Measurements from ENCODE around the gene RHOF. TPM values are rescaled to one million over a fixed set of nuclear protein-coding genes. Genes with fewer than 3 reads are reported as not detected.
"Not testable (repeated sequence)": the region's sequence is repeated elsewhere in the genome, so short reads cannot be mapped to it uniquely, and the experiment has no call there.

RHOF gene
- total RNA-seq, 2 donors from 2014 or later: 31.0 to 35.6 TPM

GRCh38 chr12:121748571-121749265 lies 44.8 kb downstream of the RHOF start:
- H3K9ac ChIP-seq (ENCODE audit: extremely low read depth, low read length, poor library complexity, severe bottlenecking): peak overlapping the region; percentile 12
- no peak overlapping the region for H3K4me3 Mint-ChIP-seq

GRCh38 chr12:121748218-121748570 lies 45.3 kb downstream of the RHOF start:
- Mint-ChIP-seq H3K36me3 (ENCODE audit: low read depth) (peaks cover 36% of the 10 kb centered on the region), H3K27ac (peak overlapping the region; percentile 92), H3K9me3 (no peaks in the 10 kb centered on the region), H3K4me1 (peaks cover 10% of the 10 kb centered on the region), H3K27me3 (ENCODE audit: insufficient read depth) (no peaks in the 10 kb centered on the region), H3K4me3 (no peak overlapping the region)
- WGBS, 2 experiments (ENCODE audit: insufficient coverage in 1 of 2, insufficient read length in 1 of 2): 65 to 72% methylated on average over 11 to 13 of the region's 13 CpGs
- H3K4me1 ChIP-seq (ENCODE audit: control insufficient read depth, insufficient read depth, low read length): peaks cover 6% of the 10 kb centered on the region
- no peak overlapping the region for H3K4me3 ChIP-seq (ENCODE audit: low read length)
- peak overlapping the region; percentile 54 for H3K27ac ChIP-seq (ENCODE audit: low read depth, low read length)
- no peak overlapping the region for H3K9ac ChIP-seq (ENCODE audit: extremely low read depth, low read length, poor library complexity, severe bottlenecking)
- no peaks in the 10 kb centered on the region for H3K9me3 ChIP-seq (ENCODE audit: control insufficient read depth, low read length)
- H3K36me3 ChIP-seq (ENCODE audit: control insufficient read depth, insufficient read depth, low read length): peaks cover 22% of the 10 kb centered on the region
- no peak for DNase-seq
- H3K27me3 ChIP-seq (ENCODE audit: control insufficient read depth, insufficient read depth, low read length, poor library complexity, severe bottlenecking): no peaks in the 10 kb centered on the region
- TF ChIP-seq CTCF (conservative IDR thresholded peaks at IDR 0.05): no peak

More at GRCh38 chr12:121748571-121749265, 44.8 kb downstream of the RHOF start:
- Mint-ChIP-seq H3K4me1 (peaks cover 10% of the 10 kb centered on the region), H3K27me3 (ENCODE audit: insufficient read depth) (no peaks in the 10 kb centered on the region), H3K27ac (peak overlapping the region; percentile 92), H3K9me3 (no peaks in the 10 kb centered on the region), H3K36me3 (ENCODE audit: low read depth) (peaks cover 36% of the 10 kb centered on the region)
- DNase-seq: peak; percentile 91
- 56 to 62% methylated on average over 12 to 17 of the region's 17 CpGs for WGBS, 2 experiments (ENCODE audit: insufficient coverage in 1 of 2, insufficient read length in 1 of 2)
- Histone ChIP-seq H3K36me3 (ENCODE audit: control insufficient read depth, insufficient read depth, low read length) (peaks cover 23% of the 10 kb centered on the region), H3K4me1 (ENCODE audit: control insufficient read depth, insufficient read depth, low read length) (peaks cover 6% of the 10 kb centered on the region), H3K27me3 (ENCODE audit: control insufficient read depth, insufficient read depth, low read length, poor library complexity, severe bottlenecking) (no peaks in the 10 kb centered on the region), H3K9me3 (ENCODE audit: control insufficient read depth, low read length) (no peaks in the 10 kb centered on the region), H3K27ac (ENCODE audit: low read depth, low read length) (peak overlapping the region; percentile 54), H3K4me3 (ENCODE audit: low read length) (no peak overlapping the region)
- peak; percentile 38 for TF ChIP-seq CTCF (conservative IDR thresholded peaks at IDR 0.05)

- peaks cover 10% of the 10 kb centered on the region for H3K36me3 ChIP-seq (ENCODE audit: control insufficient read depth, insufficient read depth, low read length)
- not testable (repeated sequence) for H3K27ac Mint-ChIP-seq; H3K4me1 ChIP-seq (ENCODE audit: control insufficient read depth, insufficient read depth, low read length); H3K9ac ChIP-seq (ENCODE audit: extremely low read depth, low read length, poor library complexity, severe bottlenecking); DNase-seq; H3K4me3 ChIP-seq (ENCODE audit: low read length); H3K4me3 Mint-ChIP-seq; H3K9me3 ChIP-seq (ENCODE audit: control insufficient read depth, low read length); H3K27me3 Mint-ChIP-seq (ENCODE audit: insufficient read depth); H3K27me3 ChIP-seq (ENCODE audit: control insufficient read depth, insufficient read depth, low read length, poor library complexity, severe bottlenecking); H3K27ac ChIP-seq (ENCODE audit: low read depth, low read length); H3K9me3 Mint-ChIP-seq
- WGBS, 2 experiments (ENCODE audit: insufficient coverage in 1 of 2, insufficient read length in 1 of 2): 94 to 98% methylated on average over 4 to 5 of the region's 5 CpGs
- peaks cover 23% of the 10 kb centered on the region for H3K36me3 Mint-ChIP-seq (ENCODE audit: low read depth)
- H3K4me1 Mint-ChIP-seq: peaks cover 21% of the 10 kb centered on the region
Observed at GRCh38 chr12:121745545-121745944, 47.9 kb downstream of the RHOF start.

All from endodermal cell (in vitro differentiated cells).